NB4 (cell line): ENCODE results near the gene NHERF1.
A peak's percentile ranks its signal among the peaks of the same experiment; 100 is the strongest.

Experiments used
- DNase-seq: peaks from one replicate; pipeline ENCODE4 v3.0.0; 2010; ENCODE audit warnings: low read depth
- H3K4me3 ChIP-seq: one replicate; pipeline ENCODE4 v1.5.1; 2011; ENCODE audit warnings: mild to moderate bottlenecking, low read depth, low read length, moderate library complexity
- MAX ChIP-seq: IDR thresholded peaks from 2 replicates; pipeline ENCODE4 v1.6.1; 2011; ENCODE audit warnings: low read depth, low read length
- MYC ChIP-seq: IDR thresholded peaks from 2 replicates; pipeline ENCODE4 v1.6.1; 2011; ENCODE audit warnings: low read depth, low read length
- POLR2A ChIP-seq: IDR thresholded peaks from 2 replicates; pipeline ENCODE4 v1.6.1; 2011; ENCODE audit warnings: mild to moderate bottlenecking; ENCODE audit not compliant: insufficient read length; ENCODE audit errors: extremely low read depth
- TF ChIP-seq, protein P1 (sequence below): IDR thresholded peaks from one replicate; pipeline ENCODE4 v1.5.1; 2012; ENCODE audit warnings: low read depth, low read length

The NHERF1 gene

DNA sequence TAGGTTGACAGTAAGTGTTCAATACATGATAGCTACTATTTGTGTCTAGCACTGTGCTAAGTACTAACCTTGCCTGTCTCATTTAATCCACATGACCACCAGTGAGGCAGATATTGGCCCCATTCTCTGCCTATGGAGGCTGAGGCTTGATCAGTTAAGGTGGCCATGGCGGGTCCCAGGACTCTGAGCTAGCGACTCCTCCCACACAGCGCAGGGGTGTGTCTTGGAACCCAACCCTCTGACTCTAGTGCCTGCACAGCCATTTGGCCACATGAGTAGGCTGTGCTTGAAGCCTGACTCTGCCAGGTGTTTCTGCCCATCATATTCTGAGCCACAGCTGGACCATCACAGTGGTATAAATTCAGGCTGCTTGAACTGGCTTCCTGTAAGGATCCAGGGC is 6.4 kb downstream of the NHERF1 start:
- no peak overlapping the region for H3K4me3 ChIP-seq
- no peak for TF ChIP-seq MYC
- TF ChIP-seq MAX, result no peak
- TF ChIP-seq POLR2A, result no peak
- TF ChIP-seq, protein P1, sequence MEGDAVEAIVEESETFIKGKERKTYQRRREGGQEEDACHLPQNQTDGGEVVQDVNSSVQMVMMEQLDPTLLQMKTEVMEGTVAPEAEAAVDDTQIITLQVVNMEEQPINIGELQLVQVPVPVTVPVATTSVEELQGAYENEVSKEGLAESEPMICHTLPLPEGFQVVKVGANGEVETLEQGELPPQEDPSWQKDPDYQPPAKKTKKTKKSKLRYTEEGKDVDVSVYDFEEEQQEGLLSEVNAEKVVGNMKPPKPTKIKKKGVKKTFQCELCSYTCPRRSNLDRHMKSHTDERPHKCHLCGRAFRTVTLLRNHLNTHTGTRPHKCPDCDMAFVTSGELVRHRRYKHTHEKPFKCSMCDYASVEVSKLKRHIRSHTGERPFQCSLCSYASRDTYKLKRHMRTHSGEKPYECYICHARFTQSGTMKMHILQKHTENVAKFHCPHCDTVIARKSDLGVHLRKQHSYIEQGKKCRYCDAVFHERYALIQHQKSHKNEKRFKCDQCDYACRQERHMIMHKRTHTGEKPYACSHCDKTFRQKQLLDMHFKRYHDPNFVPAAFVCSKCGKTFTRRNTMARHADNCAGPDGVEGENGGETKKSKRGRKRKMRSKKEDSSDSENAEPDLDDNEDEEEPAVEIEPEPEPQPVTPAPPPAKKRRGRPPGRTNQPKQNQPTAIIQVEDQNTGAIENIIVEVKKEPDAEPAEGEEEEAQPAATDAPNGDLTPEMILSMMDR, result no peak
- DNase-seq, result peak; percentile 18

GRCh38 chr17:74755533-74755932 is 7.1 kb downstream of the NHERF1 start:
- TF ChIP-seq MAX, result no peak
- TF ChIP-seq POLR2A, result no peak
- no peak for TF ChIP-seq MYC
- TF ChIP-seq, protein P1, result no peak
- H3K4me3 ChIP-seq, result no peak overlapping the region

DNA sequence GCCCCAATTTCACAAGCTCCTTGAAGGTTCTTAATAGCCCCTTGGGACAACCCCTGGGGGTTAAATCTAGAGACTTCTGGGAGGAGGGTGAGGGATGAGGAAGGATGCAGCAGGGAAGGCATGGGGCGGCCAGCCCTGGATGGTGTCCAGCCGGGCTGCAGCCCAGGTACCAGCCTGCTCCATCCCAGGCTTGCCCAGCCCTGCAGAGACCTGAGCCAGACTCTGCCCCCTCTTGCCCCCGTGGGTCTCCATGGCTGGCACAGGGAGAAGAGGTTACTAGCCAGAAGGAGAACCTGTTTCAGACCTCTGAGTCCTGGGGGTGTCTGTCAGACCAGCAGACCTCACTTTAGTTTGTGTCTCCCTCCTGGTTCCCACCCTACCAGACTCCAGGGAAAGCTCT is 8.5 kb downstream of the NHERF1 start:
- no peak for DNase-seq
- TF ChIP-seq MAX, result no peak
- TF ChIP-seq MYC, result no peak
- no peak for TF ChIP-seq POLR2A
- TF ChIP-seq, protein P1, result no peak
- no peak overlapping the region for H3K4me3 ChIP-seq

More at GRCh38 chr17:74755533-74755932, 7.1 kb downstream of the NHERF1 start:
- DNase-seq, result no peak

GRCh38 chr17:74757502-74757901 is 9.1 kb downstream of the NHERF1 start:
- TF ChIP-seq MYC, result no peak
- TF ChIP-seq POLR2A, result no peak
- no peak for TF ChIP-seq MAX
- TF ChIP-seq, protein P1, result no peak
- no peak overlapping the region for H3K4me3 ChIP-seq
- DNase-seq, result no peak

DNA sequence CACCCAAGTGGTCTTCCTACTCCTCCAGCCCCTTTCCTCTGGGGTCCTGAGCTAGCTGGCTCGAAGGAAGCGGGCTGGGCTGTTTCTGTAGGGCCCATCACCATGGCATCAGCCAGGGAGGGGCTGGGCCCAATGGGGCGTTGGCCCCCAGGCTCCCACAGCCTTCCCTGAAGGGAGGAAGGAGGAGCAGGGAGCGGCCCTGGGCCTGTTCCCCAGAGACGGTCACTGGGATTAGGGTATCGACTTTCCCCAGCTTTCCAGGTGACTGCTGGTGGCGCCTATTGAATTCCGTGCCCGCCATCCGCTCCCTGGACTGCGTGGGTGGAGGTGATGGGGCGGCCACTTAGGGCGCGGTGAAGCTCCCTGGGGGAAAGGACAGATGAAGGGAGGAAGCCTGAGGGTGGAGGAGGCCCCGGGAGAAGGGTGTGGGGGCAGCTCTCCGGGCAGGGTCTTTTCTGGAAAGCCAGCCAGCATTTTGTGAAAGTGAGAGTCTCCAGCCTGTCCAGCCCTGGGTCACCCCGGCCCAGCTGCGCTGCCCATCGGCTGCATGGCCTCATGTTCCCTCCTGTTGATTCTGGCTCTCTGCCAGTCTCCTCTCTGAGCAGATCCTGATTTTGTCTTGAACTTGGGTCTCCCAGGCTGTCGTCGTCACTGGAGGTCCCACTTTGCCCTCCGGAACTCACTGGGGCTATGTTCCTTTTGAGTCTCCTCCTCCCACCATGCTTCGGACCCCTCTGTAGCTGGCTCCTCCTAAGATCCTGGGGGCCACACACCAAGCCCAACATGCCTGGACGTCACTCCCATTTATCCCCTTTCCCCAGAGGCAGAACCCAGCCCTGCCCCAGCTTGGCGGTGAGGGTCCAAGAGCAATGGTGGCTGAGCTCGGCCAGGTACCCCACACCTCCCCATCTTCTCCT is 9.8 kb downstream of the NHERF1 start:
- TF ChIP-seq MYC (no peak), MAX (no peak), POLR2A (no peak)
- TF ChIP-seq, protein P1, result no peak
- peak overlapping the region; percentile 28 for H3K4me3 ChIP-seq

More for the DNA sequence above, 9.8 kb downstream of the NHERF1 start:
- peak; percentile 66 for DNase-seq
